HEK293T (cell line): ENCODE measurements around the gene PHLDA1.

Experiments
- ARNT ChIP-seq: fragments of 450-650 bp; IDR thresholded peaks from 2 replicates; pipeline ENCODE4 v1.6.1; 2017; ENCODE audit warnings: mild to moderate bottlenecking
- BHLHE40 ChIP-seq: fragments of 450-650 bp; IDR thresholded peaks from 2 replicates; pipeline ENCODE4 v1.6.1; 2016; ENCODE audit warnings: mild to moderate bottlenecking, moderate library complexity, borderline replicate concordance
- ELF4 ChIP-seq: fragments of 450-650 bp; IDR thresholded peaks from 2 replicates; pipeline ENCODE4 v1.6.1; 2017; ENCODE audit warnings: antibody characterized with exemption
- FOXA1 ChIP-seq: fragments of 450-650 bp; IDR thresholded peaks from 2 replicates; pipeline ENCODE4 v1.6.1; 2016; ENCODE audit warnings: mild to moderate bottlenecking
- FOXM1 ChIP-seq: fragments of 450-650 bp; IDR thresholded peaks from 2 replicates; pipeline ENCODE4 v1.6.1; 2017; ENCODE audit warnings: mild to moderate bottlenecking, borderline replicate concordance
- HDGF ChIP-seq: fragments of 450-650 bp; IDR thresholded peaks from 2 replicates; pipeline ENCODE4 v1.6.1; 2017; ENCODE audit warnings: antibody characterized with exemption, borderline replicate concordance
- LEF1 ChIP-seq: fragments of 450-650 bp; IDR thresholded peaks from 2 replicates; pipeline ENCODE4 v1.6.1; 2017; ENCODE audit warnings: mild to moderate bottlenecking, borderline replicate concordance
- SP1 ChIP-seq: fragments of 450-650 bp; IDR thresholded peaks from 2 replicates; pipeline ENCODE4 v1.6.1; 2017
- SUZ12 ChIP-seq: fragments of 450-650 bp; IDR thresholded peaks from 2 replicates; pipeline ENCODE4 v1.6.1; 2016; ENCODE audit warnings: mild to moderate bottlenecking
- TARDBP ChIP-seq: fragments of 450-650 bp; IDR thresholded peaks from 2 replicates; pipeline ENCODE4 v1.6.1; 2016

DNA sequence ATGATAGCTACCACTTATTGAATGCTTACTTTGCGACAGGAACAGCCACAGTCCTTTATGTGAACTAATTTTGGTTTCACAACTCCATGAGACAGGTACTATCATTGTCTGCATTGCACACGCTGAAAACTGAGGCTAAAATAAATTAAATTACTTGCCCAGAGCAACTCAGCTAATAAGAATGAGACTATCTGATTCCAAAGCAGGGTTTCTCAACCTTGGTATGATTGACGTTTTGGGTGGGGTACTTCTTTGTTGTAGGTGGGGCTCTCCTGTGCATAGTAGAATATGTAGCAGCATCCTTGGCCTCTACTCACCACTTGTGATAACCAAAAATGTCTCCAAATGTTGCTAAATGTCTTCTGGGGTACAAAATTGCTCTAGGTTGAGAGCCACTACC lies 9.1 kb downstream of the PHLDA1 start:
- TF ChIP-seq ARNT (no peak), FOXM1 (no peak), FOXA1 (no peak), ELF4 (no peak), TARDBP (no peak), LEF1 (no peak), SUZ12 (no peak), HDGF (no peak), SP1 (no peak), BHLHE40 (no peak)
